Activated CD4-positive, CD25-positive, alpha-beta regulatory T cell treated with anti-CD3 and anti-CD28 coated beads, Interleukin-2, amount 50 U/mL, for 24 hours (primary cell): ENCODE data around the gene TRMT11.

ENCODE experiments used
- ATAC-seq, 2 donors: fragments of 150-1000 bp; cut with Tn5 transposase; one replicate each; pipeline ENCODE4 v1.10.0; 2021; ENCODE audit warnings: mild to moderate bottlenecking in 1 of 2, moderate library complexity in 1 of 2

Gene TRMT11

GRCh38 chr6:126077810-126078776 lies 91.8 kb downstream of the TRMT11 start:
- no peak for ATAC-seq

GRCh38 chr6:126083875-126084274 lies 97.5 kb downstream of the TRMT11 start:
- ATAC-seq = no peak

- ATAC-seq = no peak
Observed at GRCh38 chr6:126086560-126086959, 100.2 kb downstream of the TRMT11 start.
